GM21737 (cell line): Measurements from ENCODE around the gene LRP1B.
"Not testable (repeated sequence)": the region's sequence is repeated elsewhere in the genome, so short reads cannot be mapped to it uniquely, and the experiment has no call there.

Experiments
- ATAC-seq: cut with Tn5 transposase; IDR thresholded peaks from one replicate; pipeline ENCODE4 v1.9.1; 2021; ENCODE audit warnings: mild to moderate bottlenecking, moderate library complexity; ENCODE audit not compliant: unreplicated experiment

Gene LRP1B

GRCh38 chr2:140442319-140442718 is 1688.5 kb downstream of the LRP1B start:
- ATAC-seq, result no peak

GRCh38 chr2:140440815-140441214 is 1690.0 kb downstream of the LRP1B start:
- no peak for ATAC-seq

GRCh38 chr2:140436936-140437335 is 1693.9 kb downstream of the LRP1B start:
- ATAC-seq, result no peak

- ATAC-seq, result not testable (repeated sequence)
These were observed 1703.8 kb downstream of the LRP1B start for GRCh38 chr2:140427033-140427432.

GRCh38 chr2:140424471-140424870 is 1706.3 kb downstream of the LRP1B start:
- no peak for ATAC-seq

- ATAC-seq, result no peak
These were observed 1708.1 kb downstream of the LRP1B start for GRCh38 chr2:140422759-140423158.

- no peak for ATAC-seq
These were observed 1713.3 kb downstream of the LRP1B start for GRCh38 chr2:140417504-140417903.

GRCh38 chr2:140416577-140416976 is 1714.2 kb downstream of the LRP1B start:
- no peak for ATAC-seq

GRCh38 chr2:140415035-140415434 is 1715.8 kb downstream of the LRP1B start:
- ATAC-seq, result not testable (repeated sequence)

- ATAC-seq, result no peak
These were observed 1720.1 kb downstream of the LRP1B start for GRCh38 chr2:140410695-140411094.

GRCh38 chr2:140401056-140401455 is 1729.8 kb downstream of the LRP1B start:
- ATAC-seq, result no peak

GRCh38 chr2:140392824-140393223 is 1738.0 kb downstream of the LRP1B start:
- ATAC-seq, result no peak

- ATAC-seq, result no peak
These were observed 1745.9 kb downstream of the LRP1B start for GRCh38 chr2:140384946-140385345.

GRCh38 chr2:140383781-140384180 is 1747.0 kb downstream of the LRP1B start:
- no peak for ATAC-seq

- no peak for ATAC-seq
These were observed 1754.1 kb downstream of the LRP1B start for GRCh38 chr2:140376686-140377085.

GRCh38 chr2:140363131-140363530 is 1767.7 kb downstream of the LRP1B start:
- no peak for ATAC-seq

GRCh38 chr2:140362361-140362760 is 1768.5 kb downstream of the LRP1B start:
- no peak for ATAC-seq

GRCh38 chr2:140359056-140359771 is 1771.6 kb downstream of the LRP1B start:
- no peak for ATAC-seq

GRCh38 chr2:140356697-140357096 is 1774.1 kb downstream of the LRP1B start:
- ATAC-seq, result no peak

- ATAC-seq, result no peak
These were observed 1775.2 kb downstream of the LRP1B start for GRCh38 chr2:140355511-140356090.

- ATAC-seq, result no peak
These were observed 1776.3 kb downstream of the LRP1B start for GRCh38 chr2:140354544-140354943.

GRCh38 chr2:140353541-140353940 is 1777.3 kb downstream of the LRP1B start:
- ATAC-seq, result no peak

GRCh38 chr2:140351692-140352091 is 1779.1 kb downstream of the LRP1B start:
- no peak for ATAC-seq
